Osteoblast (primary cell): ENCODE results near the gene TCFL5. TPM values are rescaled to one million over a fixed set of nuclear protein-coding genes. Genes with fewer than 3 reads are reported as not detected.

ENCODE experiments used
- DNase-seq: peaks from one replicate; pipeline ENCODE4 v3.0.0; 2011; ENCODE audit warnings: low spot score, mixed read lengths; ENCODE audit not compliant: insufficient read length; ENCODE audit errors: missing footprints
- H2AFZ ChIP-seq: 2 replicates; pipeline ENCODE4 v1.6.0; 2011; ENCODE audit warnings: mild to moderate bottlenecking, low read length
- H3K27ac ChIP-seq: 2 replicates; pipeline ENCODE4 v1.5.1; 2011; ENCODE audit warnings: mild to moderate bottlenecking, low read depth, low read length, moderate library complexity
- H3K27me3 ChIP-seq: 2 replicates; pipeline ENCODE4 v1.6.0; 2012; ENCODE audit warnings: mild to moderate bottlenecking, control low read depth, inconsistent platforms, low read length, moderate library complexity; ENCODE audit not compliant: insufficient read depth
- H3K36me3 ChIP-seq: 2 replicates; pipeline ENCODE4 v1.5.1; 2011; ENCODE audit warnings: mild to moderate bottlenecking, low read length, control low read depth, moderate library complexity; ENCODE audit not compliant: insufficient read depth
- H3K4me1 ChIP-seq: 2 replicates; pipeline ENCODE4 v1.5.1; 2011; ENCODE audit warnings: mild to moderate bottlenecking, low read length, control low read depth, moderate library complexity; ENCODE audit not compliant: insufficient read depth
- H3K4me2 ChIP-seq: 2 replicates; pipeline ENCODE4 v1.6.0; 2011; ENCODE audit warnings: mild to moderate bottlenecking, low read length; ENCODE audit not compliant: insufficient read depth
- H3K4me3 ChIP-seq: fragments of 200-600 bp; sonication (generic); 3 replicates; pipeline ENCODE4 v1.5.1; 2012; ENCODE audit warnings: mild to moderate bottlenecking, low read length, inconsistent platforms; ENCODE audit not compliant: insufficient read depth
- H3K79me2 ChIP-seq: 2 replicates; pipeline ENCODE4 v1.6.0; 2012; ENCODE audit warnings: mild to moderate bottlenecking, low read length, control low read depth, inconsistent platforms; ENCODE audit not compliant: insufficient read depth
- H3K9me3 ChIP-seq: 2 replicates; pipeline ENCODE4 v1.5.1; 2011; ENCODE audit warnings: low read depth, low read length, control low read depth
- H4K20me1 ChIP-seq: 2 replicates; pipeline ENCODE4 v1.6.0; 2012; ENCODE audit warnings: mild to moderate bottlenecking, low read length, control low read depth; ENCODE audit not compliant: insufficient read depth
- total RNA-seq: library from RNA; depleted of rRNA; stranded (reverse); fragments of >200 nt; gene quantifications from 2 replicates; pipeline ENCODE4 v1.2.3, GENCODE V29; 2012
- TF ChIP-seq, protein P1 (sequence below): IDR thresholded peaks from 2 replicates; pipeline ENCODE4 v1.5.1; 2011; ENCODE audit warnings: mild to moderate bottlenecking, low read depth, low read length, moderate library complexity; ENCODE audit errors: extremely low read depth

The TCFL5 gene
- total RNA-seq, 1 donor, result 13.0 TPM

DNA sequence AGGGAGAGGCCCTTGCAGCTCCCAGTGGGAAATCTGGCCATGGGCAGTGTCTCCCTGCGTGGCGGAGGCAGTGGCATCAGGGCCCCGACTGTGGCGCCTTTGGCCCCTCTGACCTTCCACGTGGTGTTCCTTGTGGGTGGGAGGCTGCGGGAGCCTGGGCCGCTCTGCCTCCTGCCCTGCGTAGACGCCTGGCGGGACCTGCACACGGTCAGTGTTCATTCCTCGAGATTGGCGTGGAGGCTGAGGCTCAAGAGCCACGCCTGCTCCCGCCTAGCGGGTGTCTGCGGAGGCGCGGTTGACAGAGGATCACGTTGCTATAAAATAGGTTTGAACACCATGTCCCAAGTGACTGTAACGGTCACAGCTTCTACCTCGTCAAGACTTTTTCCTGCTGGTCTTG, 30.8 kb downstream of the TCFL5 start:
- H2AFZ ChIP-seq, result no peak overlapping the region
- H4K20me1 ChIP-seq, result no peaks in the 10 kb centered on the region
- no peaks in the 10 kb centered on the region for H3K4me1 ChIP-seq
- no peaks in the 10 kb centered on the region for H3K9me3 ChIP-seq
- H3K27me3 ChIP-seq, result peaks cover 68% of the 10 kb centered on the region
- no peak overlapping the region for H3K27ac ChIP-seq
- TF ChIP-seq, protein P1, sequence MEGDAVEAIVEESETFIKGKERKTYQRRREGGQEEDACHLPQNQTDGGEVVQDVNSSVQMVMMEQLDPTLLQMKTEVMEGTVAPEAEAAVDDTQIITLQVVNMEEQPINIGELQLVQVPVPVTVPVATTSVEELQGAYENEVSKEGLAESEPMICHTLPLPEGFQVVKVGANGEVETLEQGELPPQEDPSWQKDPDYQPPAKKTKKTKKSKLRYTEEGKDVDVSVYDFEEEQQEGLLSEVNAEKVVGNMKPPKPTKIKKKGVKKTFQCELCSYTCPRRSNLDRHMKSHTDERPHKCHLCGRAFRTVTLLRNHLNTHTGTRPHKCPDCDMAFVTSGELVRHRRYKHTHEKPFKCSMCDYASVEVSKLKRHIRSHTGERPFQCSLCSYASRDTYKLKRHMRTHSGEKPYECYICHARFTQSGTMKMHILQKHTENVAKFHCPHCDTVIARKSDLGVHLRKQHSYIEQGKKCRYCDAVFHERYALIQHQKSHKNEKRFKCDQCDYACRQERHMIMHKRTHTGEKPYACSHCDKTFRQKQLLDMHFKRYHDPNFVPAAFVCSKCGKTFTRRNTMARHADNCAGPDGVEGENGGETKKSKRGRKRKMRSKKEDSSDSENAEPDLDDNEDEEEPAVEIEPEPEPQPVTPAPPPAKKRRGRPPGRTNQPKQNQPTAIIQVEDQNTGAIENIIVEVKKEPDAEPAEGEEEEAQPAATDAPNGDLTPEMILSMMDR, result no peak
- H3K79me2 ChIP-seq, result no peaks in the 10 kb centered on the region
- no peaks in the 10 kb centered on the region for H3K36me3 ChIP-seq
- DNase-seq, result peak; percentile 57
- no peak overlapping the region for H3K4me3 ChIP-seq
- no peak overlapping the region for H3K4me2 ChIP-seq

DNA sequence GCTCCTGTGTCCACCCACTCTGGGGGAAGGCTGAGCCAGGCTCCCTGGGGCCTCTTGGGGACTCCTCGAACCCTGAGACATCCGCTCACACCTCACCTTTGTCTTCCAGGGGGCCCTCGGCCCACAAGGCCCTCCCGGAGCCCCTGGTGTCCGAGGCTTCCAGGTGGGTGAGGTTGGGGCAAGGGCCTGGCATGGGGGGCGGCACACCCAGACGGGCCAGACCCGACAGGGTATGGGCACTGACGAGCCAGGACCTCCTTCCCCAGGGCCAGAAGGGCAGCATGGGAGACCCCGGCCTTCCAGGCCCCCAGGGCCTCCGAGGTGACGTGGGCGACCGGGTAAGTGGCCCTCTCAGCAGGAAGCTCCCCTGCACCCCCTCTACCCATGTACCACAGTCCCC, 31.4 kb downstream of the TCFL5 start:
- no peak overlapping the region for H3K4me2 ChIP-seq
- no peak overlapping the region for H3K27ac ChIP-seq
- H3K27me3 ChIP-seq, result peaks cover 64% of the 10 kb centered on the region
- no peaks in the 10 kb centered on the region for H3K9me3 ChIP-seq
- TF ChIP-seq, protein P1, result no peak
- DNase-seq, result peak; percentile 62
- no peaks in the 10 kb centered on the region for H4K20me1 ChIP-seq
- no peaks in the 10 kb centered on the region for H3K79me2 ChIP-seq
- no peak overlapping the region for H3K4me3 ChIP-seq
- H2AFZ ChIP-seq, result no peak overlapping the region
- no peaks in the 10 kb centered on the region for H3K4me1 ChIP-seq
- no peaks in the 10 kb centered on the region for H3K36me3 ChIP-seq

DNA sequence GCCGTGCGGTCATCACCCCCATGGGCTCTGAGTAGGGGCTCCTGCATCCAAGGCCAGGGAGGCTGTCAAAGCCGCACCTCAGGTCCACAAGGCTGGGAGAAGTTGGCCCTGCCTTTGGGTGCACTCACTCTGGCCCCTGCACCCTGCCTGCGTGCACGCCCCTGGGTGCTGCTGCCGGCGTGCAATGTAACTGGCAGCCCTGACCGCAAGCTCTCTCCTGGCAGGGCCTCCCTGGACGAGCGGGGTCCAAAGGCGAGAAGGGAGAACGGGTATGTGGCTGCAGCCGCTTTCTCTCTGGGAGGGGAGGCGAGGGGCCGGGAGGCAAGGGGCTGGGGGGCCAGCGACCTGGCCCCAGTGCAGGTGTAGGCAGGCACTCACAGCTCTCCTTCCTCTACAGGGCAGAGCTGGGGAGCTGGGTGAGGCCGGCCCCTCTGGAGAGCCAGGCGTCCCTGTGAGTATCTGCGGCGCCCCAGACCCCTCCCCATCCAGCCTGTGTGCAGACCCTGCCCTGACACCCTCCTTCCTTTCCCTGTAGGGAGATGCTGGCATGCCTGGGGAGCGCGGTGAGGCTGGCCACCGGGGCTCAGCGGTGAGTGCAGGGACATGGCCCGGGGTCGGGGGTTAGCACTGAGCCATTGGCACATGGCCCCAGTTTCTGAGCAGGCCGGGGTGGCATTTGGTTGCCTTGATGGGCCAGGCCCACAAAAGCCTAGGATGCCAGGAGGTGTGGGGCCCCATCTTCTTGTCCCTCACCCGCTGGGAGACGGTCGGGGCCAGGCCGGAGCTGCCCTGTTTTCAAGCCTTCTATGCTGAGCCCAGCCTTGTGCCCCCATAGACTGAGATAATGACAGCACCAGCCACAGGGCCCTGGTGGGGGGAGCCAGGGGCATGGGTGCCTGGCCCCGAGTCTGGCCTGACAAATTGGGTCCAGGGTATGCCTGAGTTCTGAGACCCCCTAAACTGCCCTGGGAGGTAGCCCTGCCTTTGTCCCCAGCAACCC, 32.1 kb downstream of the TCFL5 start:
- DNase-seq, result peak; percentile 90
- H3K27me3 ChIP-seq, result peaks cover 60% of the 10 kb centered on the region
- no peak overlapping the region for H2AFZ ChIP-seq
- H3K79me2 ChIP-seq, result no peaks in the 10 kb centered on the region
- H3K4me3 ChIP-seq, result no peak overlapping the region
- TF ChIP-seq, protein P1, result no peak
- H3K4me2 ChIP-seq, result no peak overlapping the region
- no peaks in the 10 kb centered on the region for H3K36me3 ChIP-seq
- H3K27ac ChIP-seq, result no peak overlapping the region
- no peaks in the 10 kb centered on the region for H3K9me3 ChIP-seq
- no peaks in the 10 kb centered on the region for H4K20me1 ChIP-seq
- H3K4me1 ChIP-seq, result peaks cover 3% of the 10 kb centered on the region

DNA sequence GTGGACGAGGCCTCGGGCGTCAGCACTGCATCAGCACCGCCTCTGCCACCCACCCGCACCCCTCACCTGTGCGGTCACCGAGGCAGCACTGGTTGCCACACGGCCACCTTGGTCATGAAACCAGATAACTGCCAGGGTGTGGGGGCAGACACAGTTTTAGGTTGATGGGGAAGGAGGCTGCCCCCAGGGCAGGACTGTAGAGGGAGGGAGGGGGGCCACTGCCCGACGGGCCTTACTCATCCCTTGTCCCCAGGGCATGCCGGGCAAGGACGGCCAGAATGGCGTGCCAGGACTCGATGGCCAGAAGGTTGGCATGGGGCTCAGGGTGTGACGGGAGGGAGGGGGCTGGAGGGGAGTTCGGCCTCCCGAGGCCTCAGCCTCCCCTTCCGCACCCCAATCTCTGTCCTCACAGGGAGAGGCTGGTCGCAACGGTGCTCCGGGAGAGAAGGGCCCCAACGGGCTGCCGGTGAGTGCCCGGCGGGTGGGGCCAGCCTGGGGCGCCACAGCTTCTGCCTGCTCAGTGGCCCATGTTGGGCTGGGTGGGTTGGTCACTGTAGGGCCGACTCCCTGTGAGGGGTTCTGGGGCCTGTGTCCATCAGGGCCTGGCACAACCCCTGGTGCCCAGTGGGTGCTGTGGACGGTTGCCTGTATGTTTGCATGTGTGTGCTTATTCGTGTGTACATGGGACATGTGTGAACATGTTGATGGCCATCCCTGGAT, 33.0 kb downstream of the TCFL5 start:
- peaks cover 7% of the 10 kb centered on the region for H3K4me1 ChIP-seq
- no peak overlapping the region for H3K4me2 ChIP-seq
- H3K4me3 ChIP-seq, result no peak overlapping the region
- no peaks in the 10 kb centered on the region for H4K20me1 ChIP-seq
- H3K27ac ChIP-seq, result no peak overlapping the region
- peaks cover 55% of the 10 kb centered on the region for H3K27me3 ChIP-seq
- peak; percentile 76 for DNase-seq
- no peaks in the 10 kb centered on the region for H3K9me3 ChIP-seq
- no peaks in the 10 kb centered on the region for H3K79me2 ChIP-seq
- TF ChIP-seq, protein P1, result no peak
- H3K36me3 ChIP-seq, result no peaks in the 10 kb centered on the region
- H2AFZ ChIP-seq, result no peak overlapping the region
